ENCODE results near the gene GPR63. TPM values are rescaled to one million over a fixed set of nuclear protein-coding genes. Genes with fewer than 3 reads are reported as not detected.

GPR63 gene
- total and polyA plus RNA-seq, 2 experiments from 2014 or later, result 1.9 to 7.7 TPM

- TF ChIP-seq CTCF (IDR thresholded peaks at IDR 0.05; ENCODE audit: poor library complexity) (no peak), EZH2 (IDR thresholded peaks at IDR 0.05; ENCODE audit: borderline replicate concordance) (no peak), EZH2phosphoT487 (IDR thresholded peaks at IDR 0.05; ENCODE audit: low read depth, severe bottlenecking, unreplicated experiment) (no peak)
- WGBS (ENCODE audit: low lambda C conversion rate, missing lambda C conversion rate), result 95% methylated on average over 12 of the region's 12 CpGs
- no peak overlapping the region for H2AFZ ChIP-seq
These were observed 75.5 kb downstream of the GPR63 start for GRCh38 chr6:96761794-96762193.

GRCh38 chr6:96760153-96760687, 77.1 kb downstream of the GPR63 start:
- Histone ChIP-seq H3K4me2 (no peak overlapping the region), H3K27me3 (no peaks in the 10 kb centered on the region), H3K4me3 (no peak overlapping the region), H3K9me2 (replicated peaks; ENCODE audit: insufficient read depth) (no peaks in the 10 kb centered on the region), H3K9me3 (ENCODE audit: low read depth) (no peaks in the 10 kb centered on the region), H3K79me2 (no peaks in the 10 kb centered on the region), H2AFZ (no peak overlapping the region), H4K20me1 (ENCODE audit: insufficient read depth, poor library complexity, severe bottlenecking) (no peaks in the 10 kb centered on the region), H3K4me1 (ENCODE audit: insufficient read depth) (no peaks in the 10 kb centered on the region), H3K27ac (no peak overlapping the region), H3K36me3 (replicated peaks; ENCODE audit: insufficient read depth, low read depth) (no peaks in the 10 kb centered on the region)
- WGBS (ENCODE audit: low lambda C conversion rate, missing lambda C conversion rate), result 94% methylated on average over 4 of the region's 4 CpGs
- TF ChIP-seq EZH2phosphoT487 (IDR thresholded peaks at IDR 0.05; ENCODE audit: low read depth, severe bottlenecking, unreplicated experiment) (no peak), EZH2 (IDR thresholded peaks at IDR 0.05; ENCODE audit: borderline replicate concordance) (no peak)
- no peak for DNase-seq (ENCODE audit: low spot score)

More at GRCh38 chr6:96761794-96762193, 75.5 kb downstream of the GPR63 start:
- Histone ChIP-seq H3K4me3 (no peak overlapping the region), H4K20me1 (ENCODE audit: insufficient read depth, poor library complexity, severe bottlenecking) (no peaks in the 10 kb centered on the region), H3K36me3 (replicated peaks; ENCODE audit: insufficient read depth, low read depth) (no peaks in the 10 kb centered on the region), H3K27ac (no peak overlapping the region), H3K27me3 (no peaks in the 10 kb centered on the region), H3K9me2 (replicated peaks; ENCODE audit: insufficient read depth) (no peaks in the 10 kb centered on the region), H3K9me3 (ENCODE audit: low read depth) (no peaks in the 10 kb centered on the region), H3K79me2 (no peaks in the 10 kb centered on the region), H3K4me1 (ENCODE audit: insufficient read depth) (no peaks in the 10 kb centered on the region), H3K4me2 (no peak overlapping the region)
- DNase-seq (ENCODE audit: low spot score), result no peak

GRCh38 chr6:96755096-96755495, 82.2 kb downstream of the GPR63 start:
- Histone ChIP-seq H3K9me3 (ENCODE audit: low read depth) (no peaks in the 10 kb centered on the region), H3K4me1 (ENCODE audit: insufficient read depth) (no peaks in the 10 kb centered on the region), H4K20me1 (ENCODE audit: insufficient read depth, poor library complexity, severe bottlenecking) (no peaks in the 10 kb centered on the region), H3K36me3 (replicated peaks; ENCODE audit: insufficient read depth, low read depth) (no peaks in the 10 kb centered on the region), H3K4me2 (no peak overlapping the region), H3K9me2 (replicated peaks; ENCODE audit: insufficient read depth) (no peaks in the 10 kb centered on the region), H3K79me2 (no peaks in the 10 kb centered on the region), H3K4me3 (no peak overlapping the region), H3K27ac (no peak overlapping the region), H2AFZ (no peak overlapping the region), H3K27me3 (no peaks in the 10 kb centered on the region)
- no peak for DNase-seq (ENCODE audit: low spot score)
- 88% methylated on average over 3 of the region's 3 CpGs for whole genome bisulfite sequencing (ENCODE audit: low lambda C conversion rate, missing lambda C conversion rate)
- no peak for TF ChIP-seq EZH2 (IDR thresholded peaks at IDR 0.05; ENCODE audit: borderline replicate concordance)
- TF ChIP-seq CTCF (IDR thresholded peaks at IDR 0.05; ENCODE audit: poor library complexity), result no peak
- TF ChIP-seq EZH2phosphoT487 (IDR thresholded peaks at IDR 0.05; ENCODE audit: low read depth, severe bottlenecking, unreplicated experiment), result no peak

GRCh38 chr6:96749891-96750290, 87.4 kb downstream of the GPR63 start:
- no peak overlapping the region for H3K4me3 ChIP-seq
- DNase-seq (ENCODE audit: low spot score), result no peak
- H3K4me1 ChIP-seq (ENCODE audit: insufficient read depth), result no peaks in the 10 kb centered on the region
- H3K27me3 ChIP-seq, result no peaks in the 10 kb centered on the region
- H3K79me2 ChIP-seq, result no peaks in the 10 kb centered on the region
- TF ChIP-seq EZH2 (IDR thresholded peaks at IDR 0.05; ENCODE audit: borderline replicate concordance) (no peak), CTCF (IDR thresholded peaks at IDR 0.05; ENCODE audit: poor library complexity) (no peak), EZH2phosphoT487 (IDR thresholded peaks at IDR 0.05; ENCODE audit: low read depth, severe bottlenecking, unreplicated experiment) (no peak)
- H3K9me2 ChIP-seq (replicated peaks; ENCODE audit: insufficient read depth), result no peaks in the 10 kb centered on the region
- no peak overlapping the region for H3K4me2 ChIP-seq
- no peak overlapping the region for H3K27ac ChIP-seq
- no peaks in the 10 kb centered on the region for H3K36me3 ChIP-seq (replicated peaks; ENCODE audit: insufficient read depth, low read depth)
- H2AFZ ChIP-seq, result no peak overlapping the region
- WGBS (ENCODE audit: low lambda C conversion rate, missing lambda C conversion rate), result 96% methylated on average over 6 of the region's 6 CpGs
- no peaks in the 10 kb centered on the region for H3K9me3 ChIP-seq (ENCODE audit: low read depth)
- H4K20me1 ChIP-seq (ENCODE audit: insufficient read depth, poor library complexity, severe bottlenecking), result no peaks in the 10 kb centered on the region

Other genes with a start within 250 kb of the GPR63 start
- gene NDUFAF4, start 60.4 kb upstream of the GPR63 start, total RNA-seq, result 31.1 and 39.1 TPM in 2 replicates
- gene NDUFAF4, start 60.4 kb upstream of the GPR63 start, polyA plus RNA-seq, result 50.7 and 62.4 TPM in 2 replicates
- 0.27 and 2.2 TPM in 2 replicates for gene KLHL32, start 87.3 kb upstream of the GPR63 start, total RNA-seq
- 0.79 TPM in 1 of 2 replicates, not detected in the other for gene KLHL32, start 87.3 kb upstream of the GPR63 start, polyA plus RNA-seq

Measured in hepatocyte (in vitro differentiated cells).